PC-3 (cell line): ENCODE measurements around the gene PACSIN2. TPM values are rescaled to one million over a fixed set of nuclear protein-coding genes. Genes with fewer than 3 reads are reported as not detected.

Source experiments
- ATAC-seq: fragments of 200-7000 bp; cut with Tn5 transposase; 2 replicates; pipeline ENCODE4 v1.9.1; 2020; ENCODE audit warnings: mild to moderate bottlenecking, moderate library complexity
- BruUV-seq: library from RNA; stranded (reverse); fragments of 400-500 nt; replicated peaks from 2 replicates; lab custom pipeline; 2021; lab: Mats Ljungman, UMichigan
- CTCF ChIA-PET: fragments of 300-600 bp; sonication (Branson Sonifier 250); formaldehyde crosslinking; loops from one replicate; lab custom pipeline; 2022; ENCODE audit warnings: antibody characterized with exemption; lab: Charles Lee
- POLR2A ChIA-PET: fragments of 300-600 bp; sonication (Branson Sonifier 250); formaldehyde crosslinking; loops from one replicate; lab custom pipeline; 2022; ENCODE audit warnings: antibody characterized with exemption; ENCODE audit not compliant: unreplicated experiment; lab: Charles Lee
- DNase-seq: peaks from one replicate; pipeline ENCODE4 v3.0.0-alpha.2; 2015
- H2AFZ ChIP-seq: fragments of 300-600 bp; sonication (generic); 2 replicates; pipeline ENCODE4 v1.6.0; 2016; ENCODE audit warnings: antibody characterized with exemption, low read length
- H3F3A ChIP-seq: fragments of 300-600 bp; sonication (generic); one replicate; pipeline ENCODE4 v1.6.0; 2017; ENCODE audit warnings: antibody characterized with exemption, low read length, control low read depth, mild to moderate bottlenecking; ENCODE audit not compliant: unreplicated experiment
- H3K27ac ChIP-seq: fragments of 300-600 bp; sonication (generic); 2 replicates; pipeline ENCODE4 v1.5.1; 2016; ENCODE audit warnings: mild to moderate bottlenecking, low read length
- H3K27me3 ChIP-seq: fragments of 300-600 bp; sonication (generic); 2 replicates; pipeline ENCODE4 v1.6.1; 2016; ENCODE audit warnings: low read length, mixed read lengths
- H3K36me3 ChIP-seq: fragments of 300-600 bp; sonication (generic); 2 replicates; pipeline ENCODE4 v1.6.1; 2016; ENCODE audit warnings: low read depth, mixed run types, low read length, mixed read lengths
- H3K4me1 ChIP-seq: fragments of 300-600 bp; sonication (generic); 2 replicates; pipeline ENCODE4 v1.5.1; 2016; ENCODE audit warnings: low read length; ENCODE audit not compliant: insufficient read depth
- H3K4me2 ChIP-seq: fragments of 300-600 bp; sonication (generic); 2 replicates; pipeline ENCODE4 v1.6.0; 2016; ENCODE audit warnings: low read length
- H3K4me3 ChIP-seq: fragments of 300-600 bp; sonication (generic); 2 replicates; pipeline ENCODE4 v1.5.1; 2016; ENCODE audit warnings: mild to moderate bottlenecking, low read length, mixed read lengths
- H3K79me2 ChIP-seq: fragments of 300-600 bp; sonication (generic); 2 replicates; pipeline ENCODE4 v1.6.1; 2017; ENCODE audit warnings: low read length, mixed read lengths
- H3K9ac ChIP-seq: fragments of 300-600 bp; sonication (generic); 2 replicates; pipeline ENCODE4 v1.6.0; 2016; ENCODE audit warnings: mild to moderate bottlenecking, low read length
- H3K9me2 ChIP-seq: fragments of 300-600 bp; sonication (generic); replicated peaks from 2 replicates; pipeline ENCODE4 v1.6.1; 2016; ENCODE audit warnings: mixed run types, low read length, mixed read lengths
- H3K9me3 ChIP-seq: fragments of 300-600 bp; sonication (generic); 2 replicates; pipeline ENCODE4 v1.6.1; 2016; ENCODE audit warnings: low read length, mixed read lengths
- H4K20me1 ChIP-seq: fragments of 300-600 bp; sonication (generic); 2 replicates; pipeline ENCODE4 v1.6.1; 2016; ENCODE audit warnings: low read length, mixed read lengths
- EZH2 ChIP-seq: fragments of 300-600 bp; sonication (generic); IDR thresholded peaks from one replicate; pipeline ENCODE4 v1.6.1; 2017; ENCODE audit warnings: antibody characterized with exemption, mild to moderate bottlenecking, low read length; ENCODE audit not compliant: unreplicated experiment
- EZH2phosphoT487 ChIP-seq: fragments of 300-600 bp; sonication (generic); IDR thresholded peaks from 2 replicates; pipeline ENCODE4 v1.6.1; 2018; ENCODE audit warnings: mild to moderate bottlenecking, antibody characterized with exemption, low read length, borderline replicate concordance
- intact Hi-C: fragments of 100-400 bp; cut with micrococcal nuclease; formaldehyde crosslinking; loops from 2 replicates; pipeline ENCODE4 v1.9.0; 2023
- total RNA-seq: library from RNA; depleted of rRNA; stranded (reverse); fragments of >200 nt; gene quantifications from 2 replicates; pipeline ENCODE4 v1.2.3, GENCODE V29; 2014
- TF ChIP-seq, protein P1 (sequence below): fragments of 300-600 bp; sonication (generic); conservative IDR thresholded peaks from 2 replicates; pipeline ENCODE4 v1.5.1; 2017; ENCODE audit warnings: antibody characterized with exemption, low read depth, mild to moderate bottlenecking, low read length

PACSIN2 gene
- total RNA-seq, 1 experiment from 2014 or later = 25.7 TPM

- no peak for ATAC-seq
- TF ChIP-seq, protein P1, sequence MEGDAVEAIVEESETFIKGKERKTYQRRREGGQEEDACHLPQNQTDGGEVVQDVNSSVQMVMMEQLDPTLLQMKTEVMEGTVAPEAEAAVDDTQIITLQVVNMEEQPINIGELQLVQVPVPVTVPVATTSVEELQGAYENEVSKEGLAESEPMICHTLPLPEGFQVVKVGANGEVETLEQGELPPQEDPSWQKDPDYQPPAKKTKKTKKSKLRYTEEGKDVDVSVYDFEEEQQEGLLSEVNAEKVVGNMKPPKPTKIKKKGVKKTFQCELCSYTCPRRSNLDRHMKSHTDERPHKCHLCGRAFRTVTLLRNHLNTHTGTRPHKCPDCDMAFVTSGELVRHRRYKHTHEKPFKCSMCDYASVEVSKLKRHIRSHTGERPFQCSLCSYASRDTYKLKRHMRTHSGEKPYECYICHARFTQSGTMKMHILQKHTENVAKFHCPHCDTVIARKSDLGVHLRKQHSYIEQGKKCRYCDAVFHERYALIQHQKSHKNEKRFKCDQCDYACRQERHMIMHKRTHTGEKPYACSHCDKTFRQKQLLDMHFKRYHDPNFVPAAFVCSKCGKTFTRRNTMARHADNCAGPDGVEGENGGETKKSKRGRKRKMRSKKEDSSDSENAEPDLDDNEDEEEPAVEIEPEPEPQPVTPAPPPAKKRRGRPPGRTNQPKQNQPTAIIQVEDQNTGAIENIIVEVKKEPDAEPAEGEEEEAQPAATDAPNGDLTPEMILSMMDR = no peak
- TF ChIP-seq EZH2phosphoT487 (no peak), EZH2 (no peak)
- no peak overlapping the region for H3K4me2 ChIP-seq
These were observed 83.3 kb downstream of the PACSIN2 start for GRCh38 chr22:42931421-42932196.

DNA sequence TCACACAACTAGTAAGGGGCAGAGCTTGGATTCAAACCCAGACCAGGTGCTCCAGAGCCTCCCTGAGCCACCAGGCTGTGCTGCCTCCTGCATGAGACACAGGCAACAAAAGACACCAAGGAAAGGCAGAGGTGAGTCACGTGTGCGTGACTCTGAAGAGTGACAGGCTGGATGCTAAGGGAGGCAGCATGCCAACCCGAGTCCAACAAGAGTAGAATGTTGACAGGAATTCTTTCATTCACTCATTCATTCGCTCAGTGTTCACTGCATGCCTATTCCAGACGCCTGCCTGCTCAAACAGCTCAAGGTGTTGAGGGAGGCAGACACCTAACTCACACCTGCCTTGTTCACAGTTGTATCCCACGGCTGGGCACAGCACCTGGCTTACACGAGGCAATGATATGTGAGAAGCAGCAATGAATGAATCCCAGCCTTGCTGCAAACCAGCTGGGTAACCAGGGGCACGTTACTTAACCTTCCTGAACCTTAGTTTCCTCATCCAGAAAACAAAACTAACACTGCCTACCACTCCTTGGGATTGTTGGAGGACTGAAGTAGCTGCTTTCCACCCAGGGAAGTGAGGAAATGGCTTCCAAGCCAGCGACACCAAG is 84.0 kb downstream of the PACSIN2 start:
- intact Hi-C loops = no loop called here
- no peaks in the 10 kb centered on the region for H3K9me3 ChIP-seq
- no peaks in the 10 kb centered on the region for H3K9me2 ChIP-seq
- TF ChIP-seq, protein P1 = peak; percentile 41; the same call in 1 of the 2 replicates
- TF ChIP-seq EZH2phosphoT487 = no peak
- TF ChIP-seq EZH2 = no peak
- ATAC-seq = peak; percentile 48; the same call in 1 of the 2 replicates
- no TSS peak for BruUV-seq
- no peak overlapping the region for H3K9ac ChIP-seq
- H3K4me3 ChIP-seq = no peak overlapping the region
- no peak overlapping the region for H2AFZ ChIP-seq
- peaks cover 70% of the 10 kb centered on the region for H3K79me2 ChIP-seq
- peak overlapping the region; percentile 16 for H3K27ac ChIP-seq
- H4K20me1 ChIP-seq = 0 out of 2 replicates have a peak, but pooled peaks cover 3% of the 10 kb centered on the region
- no peak overlapping the region for H3K4me2 ChIP-seq
- DNase-seq = peak; percentile 74
- no peaks in the 10 kb centered on the region for H3K27me3 ChIP-seq
- ChIA-PET CTCF (no interaction called here), POLR2A (no interaction called here)
- H3F3A ChIP-seq = no peaks in the 10 kb centered on the region
- no peaks in the 10 kb centered on the region for H3K36me3 ChIP-seq
- H3K4me1 ChIP-seq = peaks cover 44% of the 10 kb centered on the region

More at GRCh38 chr22:42931421-42932196, 83.3 kb downstream of the PACSIN2 start:
- intact Hi-C loops = no loop called here
- H3K9me2 ChIP-seq = no peaks in the 10 kb centered on the region
- no peak overlapping the region for H3K9ac ChIP-seq
- DNase-seq = no peak
- ChIA-PET CTCF (no interaction called here), POLR2A (no interaction called here)
- H3K4me3 ChIP-seq = no peak overlapping the region
- no peaks in the 10 kb centered on the region for H3K36me3 ChIP-seq
- H3K79me2 ChIP-seq = peaks cover 75% of the 10 kb centered on the region
- H3F3A ChIP-seq = no peaks in the 10 kb centered on the region
- no peak overlapping the region for H2AFZ ChIP-seq
- BruUV-seq = no TSS peak
- no peaks in the 10 kb centered on the region for H4K20me1 ChIP-seq
- H3K4me1 ChIP-seq = peaks cover 38% of the 10 kb centered on the region
- H3K27me3 ChIP-seq = no peaks in the 10 kb centered on the region
- no peaks in the 10 kb centered on the region for H3K9me3 ChIP-seq
- peak overlapping the region; percentile 16 for H3K27ac ChIP-seq

- 0 out of 2 replicates have a peak, but pooled peaks cover 7% of the 10 kb centered on the region for H4K20me1 ChIP-seq
These were observed 85.2 kb downstream of the PACSIN2 start for GRCh38 chr22:42929838-42930155.

More at GRCh38 chr22:42929838-42930155, 85.2 kb downstream of the PACSIN2 start:
- peaks cover 68% of the 10 kb centered on the region for H3K79me2 ChIP-seq
- no peak overlapping the region for H3K4me2 ChIP-seq
- no peak overlapping the region for H3K27ac ChIP-seq
- H3K9me3 ChIP-seq = no peaks in the 10 kb centered on the region
- no peaks in the 10 kb centered on the region for H3F3A ChIP-seq
- no peak overlapping the region for H3K4me3 ChIP-seq
- H2AFZ ChIP-seq = no peak overlapping the region
- CTCF ChIA-PET = no interaction called here
- H3K4me1 ChIP-seq = peaks cover 44% of the 10 kb centered on the region
- H3K27me3 ChIP-seq = no peaks in the 10 kb centered on the region
- DNase-seq = no peak
- BruUV-seq = no TSS peak
- ATAC-seq = no peak
- TF ChIP-seq EZH2phosphoT487 (no peak), EZH2 (no peak)
- TF ChIP-seq, protein P1 = no peak
- H3K36me3 ChIP-seq = no peaks in the 10 kb centered on the region
- intact Hi-C loops = no loop called here
- POLR2A ChIA-PET = no interaction called here
- no peaks in the 10 kb centered on the region for H3K9me2 ChIP-seq
- H3K9ac ChIP-seq = no peak overlapping the region
